Activated effector memory CD4-positive, alpha-beta T cell treated with Interleukin-2 at 50 U/mL for 16 hours (primary cell): ENCODE results near the gene PKP4.

Source experiments
- DNase-seq: peaks from one replicate; pipeline ENCODE4 v3.0.0-alpha.2; 2020

The PKP4 gene

DNA sequence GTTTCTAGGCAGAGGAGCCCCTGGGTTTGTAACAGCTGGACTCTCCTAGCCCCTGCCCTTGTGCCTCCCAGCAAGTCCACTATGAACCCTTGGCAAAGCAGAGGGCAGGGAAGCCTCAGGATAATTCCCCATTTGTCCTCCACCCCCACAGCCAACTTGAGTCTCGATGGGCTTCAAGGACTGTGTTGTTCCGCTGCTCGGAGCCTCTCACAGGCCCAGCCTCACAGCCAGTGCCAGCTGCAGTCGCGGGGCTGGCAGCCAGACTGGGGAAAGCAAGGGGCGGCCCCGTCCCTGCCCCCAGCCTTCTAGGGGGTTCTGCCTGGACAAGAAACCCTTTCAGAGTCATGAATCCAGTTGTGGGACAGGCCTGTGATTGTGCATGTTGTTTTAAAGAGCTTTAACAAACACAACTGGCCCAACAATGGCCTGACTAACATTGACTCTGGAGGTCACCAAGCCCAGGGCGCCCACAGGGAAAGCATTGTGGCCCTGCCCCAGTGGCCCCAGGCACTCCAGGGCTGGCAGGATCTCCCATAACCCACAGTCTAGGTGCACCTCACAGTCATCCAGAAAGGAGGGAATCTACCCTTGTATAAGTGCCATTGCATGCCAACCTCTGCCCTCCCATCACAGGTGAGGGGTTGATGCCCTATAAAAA is 266.6 kb downstream of the PKP4 start:
- DNase-seq = no peak

DNA sequence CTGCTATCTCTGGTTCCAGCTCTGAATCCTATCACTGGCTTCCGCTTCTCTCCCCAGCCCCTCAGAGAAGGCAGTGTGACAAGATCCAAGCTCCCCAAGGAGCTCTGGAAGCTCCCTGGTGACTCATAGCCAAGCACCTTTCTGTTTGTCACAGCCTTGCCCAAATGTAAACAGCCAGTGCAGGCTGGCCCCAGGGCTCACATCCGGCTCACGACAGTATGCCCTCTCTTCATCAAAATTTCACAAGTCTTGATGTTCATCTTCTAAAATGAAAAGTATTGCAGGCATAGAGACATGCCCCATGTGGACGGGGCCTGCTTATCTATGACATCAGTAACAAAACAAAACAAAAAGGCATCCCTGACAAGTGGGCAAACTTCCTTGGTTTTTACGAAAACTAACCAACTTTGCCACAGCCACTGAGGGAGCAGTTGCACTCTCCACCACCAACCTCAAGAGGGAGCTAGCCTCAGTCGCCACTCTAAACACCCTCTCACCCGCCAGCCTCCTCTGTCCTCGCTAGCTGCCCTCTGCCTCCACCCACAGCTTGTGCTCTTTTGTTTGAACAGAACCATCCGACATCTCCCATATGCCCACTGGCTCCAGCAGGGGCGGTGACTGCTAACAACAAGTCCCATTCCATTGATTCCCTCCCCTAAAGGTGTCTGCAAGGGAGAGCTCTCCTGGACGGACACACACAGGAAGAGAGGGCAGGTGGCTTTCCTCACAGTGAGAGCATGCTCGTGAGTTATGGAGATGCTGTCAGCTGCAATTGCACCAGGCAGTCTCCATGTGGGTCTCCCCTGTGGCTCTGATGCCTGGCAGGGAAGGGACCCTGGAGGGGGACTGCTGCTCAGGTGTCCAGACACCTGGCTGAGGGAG is 267.4 kb downstream of the PKP4 start:
- DNase-seq = no peak

DNA sequence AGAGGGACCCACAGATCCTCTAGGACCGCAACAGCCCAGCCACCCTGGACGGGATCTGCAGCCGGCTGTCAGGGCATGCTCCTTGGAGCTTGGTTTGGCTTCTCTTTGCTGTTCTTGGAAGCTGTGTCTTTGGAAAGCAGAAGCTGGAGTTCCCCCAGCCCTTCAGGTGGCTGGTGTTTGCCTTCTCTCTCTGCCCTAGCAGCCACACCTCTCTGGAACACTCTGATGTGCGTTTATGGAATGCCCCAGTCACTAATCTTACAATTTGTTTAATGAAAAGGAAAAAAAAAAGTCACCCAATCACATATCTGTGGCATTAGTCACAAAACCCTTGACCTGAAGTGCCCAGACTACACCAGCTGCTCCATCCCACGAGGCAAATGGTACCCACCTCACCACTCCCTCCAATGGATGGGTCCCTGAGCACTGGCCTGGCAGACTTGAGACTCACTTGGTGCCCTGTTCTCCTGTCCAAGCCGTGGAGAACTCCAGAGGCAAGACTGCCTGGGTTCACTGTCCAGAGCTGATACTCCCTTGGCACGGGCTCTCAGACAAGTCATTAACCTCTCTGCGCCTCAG is 268.1 kb downstream of the PKP4 start:
- DNase-seq = no peak

DNA sequence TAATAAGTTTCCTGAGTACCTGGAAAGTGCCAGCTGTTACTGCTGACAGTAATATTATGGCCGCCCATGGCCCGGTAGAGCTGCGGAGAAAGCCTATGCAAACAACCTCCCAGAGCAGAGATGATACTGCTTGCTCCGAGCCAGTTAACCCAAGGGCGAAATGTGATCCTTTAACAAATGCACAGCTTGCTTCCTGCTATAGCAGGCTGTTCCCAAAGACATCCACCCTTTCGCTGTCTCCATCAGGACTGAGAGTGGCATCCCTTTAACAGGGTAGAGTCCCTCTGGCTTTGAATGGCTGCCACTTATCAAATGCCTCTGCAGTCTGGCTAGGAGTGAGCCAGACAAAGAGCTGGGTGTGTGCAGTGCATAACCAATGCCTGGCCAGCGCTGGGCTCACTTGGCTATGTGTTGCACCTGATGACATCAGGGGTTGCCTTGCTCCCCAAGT is 268.7 kb downstream of the PKP4 start:
- DNase-seq = no peak

DNA sequence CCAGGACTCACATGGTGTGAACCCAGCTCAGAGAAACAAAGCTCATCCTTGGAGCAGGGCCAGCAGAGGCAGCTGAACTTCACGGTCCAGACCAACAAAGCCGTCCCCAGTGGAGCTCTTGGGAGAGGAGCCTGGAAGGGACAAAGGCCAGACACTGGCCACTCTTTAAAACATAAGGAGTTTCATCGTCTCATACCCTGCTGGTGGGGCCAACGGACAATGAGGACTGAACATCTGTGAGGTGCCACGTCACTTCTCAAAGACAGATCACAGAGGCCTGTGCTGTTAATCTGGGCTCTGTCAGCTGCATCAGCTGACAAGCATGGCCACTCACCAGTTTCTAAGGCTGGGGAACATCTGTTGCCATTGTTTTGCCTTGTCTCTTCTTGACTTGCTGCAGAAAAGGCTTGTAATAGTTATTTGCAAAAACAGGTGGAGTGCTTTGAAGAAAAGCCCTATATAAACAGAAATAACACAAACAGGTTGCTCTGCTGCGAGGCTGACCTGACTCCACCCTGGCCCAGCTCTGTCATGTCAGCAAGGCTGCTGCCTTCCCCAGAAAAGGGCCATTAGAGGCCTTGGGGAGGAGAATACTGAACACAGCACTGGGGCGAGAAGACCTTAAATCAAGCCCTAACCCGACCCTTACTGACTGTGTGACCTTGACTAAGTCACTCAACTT is 270.3 kb downstream of the PKP4 start:
- no peak for DNase-seq

DNA sequence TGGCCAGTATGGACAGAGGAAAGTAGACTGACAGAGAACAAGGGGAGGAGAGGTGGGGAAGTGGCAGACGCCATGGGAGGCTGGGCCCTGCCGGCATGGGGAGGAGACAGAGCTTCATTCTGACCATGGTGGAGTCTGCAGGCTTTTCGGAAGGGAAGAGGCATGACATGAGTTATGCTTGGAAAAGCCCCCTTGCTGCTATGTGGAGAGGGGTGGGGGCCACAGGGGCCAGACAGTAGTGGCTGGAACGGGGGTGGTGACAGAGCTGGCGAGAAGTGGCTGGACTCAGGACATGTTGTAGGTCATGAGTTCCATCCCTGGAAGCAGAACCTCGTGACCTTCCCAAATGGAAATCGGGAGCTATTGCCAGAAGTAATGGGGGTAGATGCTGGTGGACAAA is 271.7 kb downstream of the PKP4 start:
- DNase-seq = no peak

DNA sequence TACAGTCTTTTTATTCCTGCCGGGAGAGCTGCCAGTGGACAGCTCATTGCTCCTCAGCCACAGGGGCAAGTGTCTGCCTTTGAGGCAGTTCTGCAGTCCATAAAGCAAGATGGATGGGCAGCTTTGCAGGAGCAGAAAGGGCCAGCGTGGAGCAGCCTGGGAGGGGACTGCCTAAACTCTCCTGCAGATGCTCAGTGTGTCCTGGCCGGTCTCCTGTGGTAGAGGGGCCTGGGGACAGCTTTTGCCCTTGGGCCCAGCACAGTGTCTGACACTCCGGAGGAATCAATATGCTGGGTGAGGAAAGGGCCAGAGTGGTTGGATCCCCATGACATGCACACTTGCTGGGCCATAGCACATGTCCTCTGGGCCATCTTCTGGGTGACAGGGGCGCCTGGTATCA is 272.7 kb downstream of the PKP4 start:
- no peak for DNase-seq

DNA sequence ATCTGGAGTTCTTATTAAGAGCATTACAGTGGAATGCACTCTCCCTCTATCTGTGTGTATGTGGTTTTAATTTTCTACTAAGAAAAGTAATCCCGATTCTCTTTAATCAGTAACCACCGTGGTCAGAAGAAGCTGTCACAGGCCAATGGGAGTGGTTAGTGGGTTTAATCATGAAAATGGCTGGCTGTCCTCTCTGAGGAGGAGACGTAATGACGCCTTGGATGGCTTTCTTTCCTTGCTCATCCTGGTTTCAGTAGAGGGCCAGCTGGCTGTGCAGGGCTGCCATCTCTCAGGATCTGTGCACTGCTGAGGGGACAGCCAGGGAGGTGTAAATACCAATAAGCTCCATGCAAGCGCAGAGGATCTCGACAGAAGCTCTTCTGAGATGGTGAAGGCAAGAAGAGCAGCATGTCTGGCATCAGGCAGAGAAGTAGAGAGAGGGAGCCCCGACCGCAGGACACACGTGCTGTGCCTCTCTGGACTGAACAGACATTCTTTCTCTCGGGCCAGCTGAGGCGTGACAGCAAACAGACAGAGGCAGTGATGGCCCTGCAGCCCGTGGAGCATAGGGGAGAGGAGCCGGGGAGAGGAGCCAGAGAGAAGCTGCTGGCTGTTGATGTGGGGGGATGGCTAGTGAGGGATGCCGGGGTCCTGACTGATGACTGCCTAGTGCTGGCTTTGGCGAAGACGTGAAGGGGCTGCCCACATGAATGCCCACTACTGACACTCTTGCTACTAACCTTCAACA is 273.3 kb downstream of the PKP4 start:
- DNase-seq = no peak

DNA sequence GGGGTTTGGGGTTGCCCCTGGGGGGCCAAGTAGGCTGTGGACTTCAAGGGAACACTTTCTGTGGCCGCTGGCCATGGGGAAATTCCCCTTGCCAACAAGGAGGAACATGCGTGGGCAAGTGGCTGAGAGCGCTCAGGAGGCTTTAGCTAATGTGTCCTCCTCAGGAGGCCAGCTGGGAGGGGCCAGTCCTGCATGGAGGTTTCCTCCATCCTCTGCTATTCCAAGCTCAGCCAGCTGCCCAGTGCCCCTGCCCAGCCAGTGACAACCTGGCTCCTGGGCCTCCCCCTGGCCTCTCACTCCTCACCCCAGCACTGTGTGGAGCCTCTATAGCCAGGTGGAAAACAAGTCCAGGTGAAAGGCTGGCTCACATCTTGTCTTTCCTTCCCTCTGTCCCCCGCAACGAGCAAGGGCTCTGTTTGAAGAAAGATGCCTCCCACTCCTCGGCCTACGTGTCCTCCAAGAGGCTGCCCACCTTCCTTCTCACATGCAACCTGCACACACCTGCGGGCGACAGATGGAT is 273.9 kb downstream of the PKP4 start:
- no peak for DNase-seq

DNA sequence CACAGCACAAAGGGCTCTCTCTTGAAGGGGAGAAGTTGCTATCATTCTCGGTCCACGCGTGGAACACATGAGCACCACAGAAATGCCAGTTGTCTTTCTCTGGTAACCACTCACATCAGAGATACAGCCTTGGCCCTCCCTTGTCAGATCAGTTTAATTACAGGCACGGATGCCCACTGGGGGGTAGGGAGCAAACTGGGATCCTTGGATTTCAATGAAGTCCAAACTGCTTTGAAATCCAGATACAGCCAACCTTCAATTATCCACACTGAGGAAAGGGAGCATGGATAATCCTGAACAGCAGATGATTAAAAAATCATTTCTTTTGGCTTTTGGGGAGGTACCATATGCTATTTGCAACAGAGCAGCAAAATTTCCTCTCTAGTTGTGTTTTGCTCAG is 274.6 kb downstream of the PKP4 start:
- DNase-seq = no peak
